Muscle of back (tissue), 11 donors: ENCODE data around the gene CCNB2. TPM values are rescaled to one million over a fixed set of nuclear protein-coding genes. Genes with fewer than 3 reads are reported as not detected.
A peak's percentile ranks its signal among the peaks of the same experiment; 100 is the strongest.
"Not testable (repeated sequence)": the region's sequence is repeated elsewhere in the genome, so short reads cannot be mapped to it uniquely, and the experiment has no call there.

Experiments
- DNase-seq, 3 donors: peaks; one replicate each; pipeline versions ENCODE4 v3.0.0 to v3.0.0-alpha.2; 2013
- polyA plus RNA-seq, 10 donors: library from polyadenylated mRNA; unstranded; fragments of 120-200 nt; gene quantifications; one replicate each; pipeline ENCODE4 v1.2.1, GENCODE V29; 2013; ENCODE audit not compliant: insufficient read length in 10 of 10

The CCNB2 gene
- polyA plus RNA-seq, 10 donors, result 14.3 to 31.1 (median 20.3) TPM

DNA sequence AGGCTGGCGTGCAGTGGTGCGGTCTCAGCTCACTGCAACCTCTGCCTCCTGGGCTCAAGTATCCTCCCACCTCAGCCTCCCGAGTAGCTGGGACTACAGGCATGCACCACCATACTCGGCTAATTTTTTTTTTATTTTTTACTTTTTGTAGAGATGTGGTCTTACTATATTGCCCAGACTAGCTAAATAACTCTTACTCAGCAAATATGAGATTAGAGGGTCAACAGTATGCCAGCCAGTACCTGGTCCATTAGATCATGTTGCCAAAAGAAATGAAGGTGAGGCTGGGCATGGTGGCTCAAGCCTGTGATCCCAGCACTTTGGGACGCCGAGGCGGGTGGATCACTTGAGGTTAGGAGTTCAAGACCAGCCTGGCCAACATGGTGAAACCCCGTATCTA is 57.1 kb downstream of the CCNB2 start:
- DNase-seq, result not testable (repeated sequence)

DNA sequence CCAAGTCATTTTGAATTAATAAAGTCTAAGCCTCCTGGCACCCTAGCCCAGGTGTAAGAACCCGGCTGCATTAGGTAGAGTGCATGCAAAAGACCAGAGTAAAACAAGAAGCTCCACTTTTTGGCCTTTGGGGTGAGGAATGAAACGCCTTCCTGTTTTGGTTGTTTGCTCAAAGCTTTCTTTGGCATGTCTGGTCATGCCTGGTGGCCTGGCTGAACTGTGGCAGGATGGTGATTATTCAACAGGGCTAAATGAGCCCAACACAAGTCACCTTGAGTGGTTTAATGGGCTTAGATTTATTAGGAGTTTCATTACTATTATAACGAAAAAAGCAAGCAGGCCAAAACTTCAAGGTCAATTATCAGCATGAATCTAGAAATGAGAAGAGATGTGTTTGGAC is 60.8 kb downstream of the CCNB2 start:
- DNase-seq, result no peak

GRCh38 chr15:59166166-59166565 is 61.2 kb downstream of the CCNB2 start:
- no peak for DNase-seq

- DNase-seq, result no peak
These were observed 61.8 kb downstream of the CCNB2 start for GRCh38 chr15:59166601-59167265.

DNA sequence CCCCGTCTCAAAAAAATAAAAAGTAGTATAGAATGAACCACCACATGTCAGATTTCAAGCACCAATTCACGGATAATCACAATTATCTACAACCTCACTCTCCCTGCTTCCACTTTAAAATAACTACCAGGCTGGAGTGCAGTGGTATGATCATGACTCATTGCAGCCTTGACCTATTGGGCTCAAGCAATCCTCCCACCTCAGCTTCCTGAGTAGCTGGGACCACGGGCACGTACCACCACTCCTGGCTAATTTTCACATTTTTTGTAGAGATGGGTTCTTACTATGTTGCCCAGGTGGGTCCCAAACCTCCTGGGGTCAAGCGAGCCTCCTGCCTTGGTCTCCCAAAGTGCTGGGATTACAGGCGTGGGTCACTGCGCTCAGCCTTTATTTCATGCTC is 63.6 kb downstream of the CCNB2 start:
- no peak for DNase-seq

DNA sequence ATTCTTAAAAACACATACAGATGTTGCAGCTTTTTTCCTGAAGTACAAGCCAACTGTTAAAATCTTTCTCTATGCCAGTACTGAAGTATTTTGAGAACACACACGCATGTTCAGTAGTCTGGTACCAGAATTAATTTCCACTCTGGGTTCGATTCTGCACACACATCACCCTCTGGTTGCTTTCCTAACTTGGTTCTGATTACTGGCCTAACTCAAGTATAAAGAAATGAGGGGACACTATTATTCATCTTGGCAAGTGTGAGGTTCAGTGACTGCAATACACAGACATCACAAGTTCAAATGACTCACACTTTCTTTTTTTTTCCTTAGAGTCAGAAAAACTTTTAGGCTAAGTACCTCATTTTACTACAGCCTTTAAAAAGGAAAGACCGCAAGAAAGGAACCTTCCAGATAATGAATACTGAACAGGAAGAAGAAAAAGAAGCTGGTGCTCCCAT is 64.3 kb downstream of the CCNB2 start:
- peak; percentile 32 to 59 (median 57) for DNase-seq

DNA sequence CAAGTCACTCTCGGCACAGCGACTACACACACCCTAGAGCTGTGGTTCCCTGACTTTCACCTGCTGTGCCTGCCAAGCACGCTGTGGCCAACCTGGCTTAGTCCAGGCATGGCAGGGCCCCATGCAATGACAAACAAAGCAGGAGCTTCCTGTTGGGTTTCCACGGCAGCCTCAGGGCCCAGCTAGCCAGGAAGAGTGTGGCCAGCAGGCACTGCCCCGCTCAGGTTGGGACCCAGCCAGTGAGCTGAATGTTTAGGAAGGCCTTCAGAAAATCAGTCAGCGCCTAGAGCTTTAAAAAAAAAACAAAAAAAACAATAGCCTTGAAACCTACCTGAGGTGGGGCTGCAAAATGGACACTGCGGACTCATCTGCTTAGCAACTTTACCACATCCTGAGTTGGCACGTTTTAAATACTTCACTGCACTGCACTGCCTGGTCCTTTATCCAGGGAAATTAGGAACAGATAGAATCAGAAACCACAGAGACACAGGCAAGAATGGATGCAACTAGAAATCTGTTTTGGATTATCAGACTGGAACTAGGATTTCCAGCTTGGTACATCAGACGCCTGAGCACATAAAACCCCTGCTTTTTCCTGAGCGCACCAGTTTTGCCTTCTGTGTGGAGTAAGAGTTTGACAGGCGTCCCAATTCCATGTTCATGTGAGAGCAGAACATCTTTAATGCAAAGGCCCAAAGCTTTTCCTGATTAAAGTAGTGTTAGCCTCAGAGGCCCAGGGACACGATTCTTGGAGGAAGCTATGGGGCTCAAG is 65.5 kb downstream of the CCNB2 start:
- peak in 1 of 3 donors; percentile 77 for DNase-seq

GRCh38 chr15:59171067-59171397 is 66.1 kb downstream of the CCNB2 start:
- no peak for DNase-seq

- DNase-seq, result no peak
These were observed 67.4 kb downstream of the CCNB2 start for GRCh38 chr15:59172289-59172901.

DNA sequence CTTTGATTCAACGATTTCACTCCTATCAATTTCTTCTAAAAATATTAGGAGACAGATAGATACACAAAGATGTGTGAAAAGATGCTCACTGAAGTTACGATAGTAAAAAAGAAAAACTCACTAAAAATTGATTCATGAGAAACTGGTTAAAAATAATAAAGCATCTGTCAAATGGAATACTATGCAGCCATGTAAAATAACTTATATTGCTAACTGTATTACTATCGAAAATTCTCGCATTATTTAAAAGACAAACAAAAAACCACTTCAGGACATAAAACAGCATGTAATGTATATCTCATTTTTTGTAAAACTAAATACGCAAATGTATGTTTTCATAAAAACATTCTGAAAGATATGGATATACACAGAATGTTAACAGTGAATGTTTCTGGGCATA is 68.2 kb downstream of the CCNB2 start:
- DNase-seq, result no peak

GRCh38 chr15:59174151-59174834 is 69.3 kb downstream of the CCNB2 start:
- no peak for DNase-seq

Other genes starting within 250 kb of the CCNB2 start
- gene SLTM, start 171.5 kb upstream of the CCNB2 start, polyA plus RNA-seq, result 10 to 100 TPM; 48.8 to 81.5 (median 65.0) TPM
- 10 to 100 TPM; 16.4 to 29.9 (median 24.0) TPM for gene RNF111, start 117.5 kb upstream of the CCNB2 start, polyA plus RNA-seq
- gene LDHAL6B, start 101.7 kb downstream of the CCNB2 start, polyA plus RNA-seq, result under 1 TPM in 3 of 10 donors, not detected in 7; 0.08 to 0.27 (median 0.13) TPM